HepG2 (cell line): Measurements from ENCODE around the gene FBXO9. TPM values are rescaled to one million over a fixed set of nuclear protein-coding genes. Genes with fewer than 3 reads are reported as not detected.

Experiments used
- CAMTA2 ChIP-seq: sonication (generic); formaldehyde crosslinking; IDR thresholded peaks from 2 replicates; pipeline ENCODE4 v1.4.0; 2020; ENCODE audit warnings: mild to moderate bottlenecking, missing genetic modification reagents, borderline replicate concordance
- NONO ChIP-seq, 2 experiments: fragments of 450-650 bp in 1 of 2; sonication (generic) in 1 of 2; formaldehyde crosslinking in 1 of 2; IDR thresholded peaks in 1 of 2; conservative IDR thresholded peaks in 1 of 2; 2 replicates each; pipeline versions ENCODE4 v1.6.1 to v1.8.0; 2017 to 2022; ENCODE audit warnings: mild to moderate bottlenecking in 1 of 2, missing genetic modification reagents in 1 of 2, moderate library complexity in 1 of 2
- RXRB ChIP-seq: IDR thresholded peaks from 2 replicates; pipeline ENCODE4 v1.6.1; 2016; ENCODE audit warnings: borderline replicate concordance, missing genetic modification reagents, missing compliant biosample characterization
- SSRP1 ChIP-seq: IDR thresholded peaks from 2 replicates; pipeline ENCODE4 v1.6.1; 2016; ENCODE audit warnings: control low read depth
- TARDBP ChIP-seq: sonication (generic); formaldehyde crosslinking; IDR thresholded peaks from 2 replicates; pipeline ENCODE4 v1.8.0; 2022; ENCODE audit warnings: mild to moderate bottlenecking, missing genetic modification reagents
- TSC22D2 ChIP-seq: sonication (generic); formaldehyde crosslinking; IDR thresholded peaks from 2 replicates; pipeline ENCODE4 v1.5.1; 2020; ENCODE audit warnings: missing genetic modification reagents, mild to moderate bottlenecking, borderline replicate concordance
- ZBTB33 ChIP-seq: sonication (generic); formaldehyde crosslinking; IDR thresholded peaks from 2 replicates; pipeline ENCODE4 v1.4.0; 2020; ENCODE audit warnings: missing genetic modification reagents
- ZNF280D ChIP-seq: sonication (generic); formaldehyde crosslinking; IDR thresholded peaks from 2 replicates; pipeline ENCODE4 v1.5.1; 2020; ENCODE audit warnings: mild to moderate bottlenecking, missing genetic modification reagents
- ZNF362 ChIP-seq: sonication (generic); formaldehyde crosslinking; IDR thresholded peaks from 2 replicates; pipeline ENCODE4 v1.4.0; 2020; ENCODE audit warnings: missing genetic modification reagents, mild to moderate bottlenecking, borderline replicate concordance
- ZNF574 ChIP-seq: sonication (generic); formaldehyde crosslinking; IDR thresholded peaks from 2 replicates; pipeline ENCODE4 v1.4.0; 2020; ENCODE audit warnings: missing genetic modification reagents
- ZNF607 ChIP-seq: sonication (generic); formaldehyde crosslinking; IDR thresholded peaks from 2 replicates; pipeline ENCODE4 v1.5.1; 2020; ENCODE audit warnings: missing genetic modification reagents, mild to moderate bottlenecking, borderline replicate concordance
- ZNF720 ChIP-seq: sonication (generic); formaldehyde crosslinking; IDR thresholded peaks from 2 replicates; pipeline ENCODE4 v1.4.0; 2020; ENCODE audit warnings: missing genetic modification reagents
- polyA plus RNA-seq, 8 experiments: library from polyadenylated mRNA; depleted of rRNA in 3 of 8; stranded (reverse) in 7 of 8; unstranded in 1 of 8; fragments of >200 nt; fragmentation: Illumina TruSeq in 4 of 8; extraction: Trizol in 4 of 8; gene quantifications; 2 replicates each; pipeline versions ENCODE4 v1.2.1 to v1.2.3, GENCODE V29; 2011 to 2016; ENCODE audit warnings: low read depth in 4 of 8, missing spikeins in 1 of 8, mixed read lengths in 1 of 8; ENCODE audit not compliant: insufficient read depth in 1 of 8
- total RNA-seq, 5 experiments: library from RNA; depleted of rRNA; stranded (reverse); fragments of >200 nt; fragmentation: Illumina TruSeq; extraction: Trizol; gene quantifications; 2 replicates each; pipeline ENCODE4 v1.2.3, GENCODE V29; 2016; ENCODE audit warnings: low read depth in 1 of 5
- TF ChIP-seq, protein P1 (sequence below): sonication (generic); formaldehyde crosslinking; IDR thresholded peaks from 2 replicates; pipeline ENCODE4; 2020; ENCODE audit warnings: missing genetic modification reagents, mild to moderate bottlenecking, borderline replicate concordance

The FBXO9 gene
- total and polyA plus RNA-seq, 2 of the 13 experiments (the other 11 are each of a cell fraction or from before 2014, with no cell fraction given): 64.3 to 98.4 TPM

DNA sequence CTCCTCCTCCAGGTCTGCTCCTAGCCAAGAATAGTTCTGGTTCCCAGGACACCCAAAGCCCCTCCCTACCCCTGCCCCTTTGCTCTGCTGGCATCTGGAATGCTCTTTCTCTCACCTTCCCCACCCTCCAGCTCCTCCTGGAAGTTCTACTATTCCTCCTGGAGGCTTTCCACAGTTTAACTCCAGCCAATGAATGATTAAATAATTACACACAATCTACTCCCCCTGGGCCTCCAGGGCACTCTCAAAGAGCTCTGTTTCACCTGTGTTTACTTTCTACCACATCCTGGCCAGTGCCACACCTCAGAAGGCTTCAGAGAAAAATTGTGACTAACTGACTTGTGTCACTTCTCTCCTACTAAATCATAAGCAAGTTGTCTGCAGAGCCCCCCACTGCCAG lies 47.2 kb downstream of the FBXO9 start (continued):
- no peak for TF ChIP-seq ZNF607
- TF ChIP-seq TARDBP (CRISPR knock-in tag): 0 out of 2 replicates have a peak, but pooled peaks have one; percentile 30
- no peak for TF ChIP-seq TSC22D2
- TF ChIP-seq RXRB (CRISPR knock-in tag): peak; percentile 52; the same call in 1 of the 2 replicates
- TF ChIP-seq CAMTA2 (CRISPR knock-in tag): no peak
- TF ChIP-seq ZBTB33: no peak
- TF ChIP-seq, protein P1, sequence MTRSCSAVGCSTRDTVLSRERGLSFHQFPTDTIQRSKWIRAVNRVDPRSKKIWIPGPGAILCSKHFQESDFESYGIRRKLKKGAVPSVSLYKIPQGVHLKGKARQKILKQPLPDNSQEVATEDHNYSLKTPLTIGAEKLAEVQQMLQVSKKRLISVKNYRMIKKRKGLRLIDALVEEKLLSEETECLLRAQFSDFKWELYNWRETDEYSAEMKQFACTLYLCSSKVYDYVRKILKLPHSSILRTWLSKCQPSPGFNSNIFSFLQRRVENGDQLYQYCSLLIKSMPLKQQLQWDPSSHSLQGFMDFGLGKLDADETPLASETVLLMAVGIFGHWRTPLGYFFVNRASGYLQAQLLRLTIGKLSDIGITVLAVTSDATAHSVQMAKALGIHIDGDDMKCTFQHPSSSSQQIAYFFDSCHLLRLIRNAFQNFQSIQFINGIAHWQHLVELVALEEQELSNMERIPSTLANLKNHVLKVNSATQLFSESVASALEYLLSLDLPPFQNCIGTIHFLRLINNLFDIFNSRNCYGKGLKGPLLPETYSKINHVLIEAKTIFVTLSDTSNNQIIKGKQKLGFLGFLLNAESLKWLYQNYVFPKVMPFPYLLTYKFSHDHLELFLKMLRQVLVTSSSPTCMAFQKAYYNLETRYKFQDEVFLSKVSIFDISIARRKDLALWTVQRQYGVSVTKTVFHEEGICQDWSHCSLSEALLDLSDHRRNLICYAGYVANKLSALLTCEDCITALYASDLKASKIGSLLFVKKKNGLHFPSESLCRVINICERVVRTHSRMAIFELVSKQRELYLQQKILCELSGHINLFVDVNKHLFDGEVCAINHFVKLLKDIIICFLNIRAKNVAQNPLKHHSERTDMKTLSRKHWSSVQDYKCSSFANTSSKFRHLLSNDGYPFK (CRISPR knock-in tag): no peak
- no peak for TF ChIP-seq ZNF574 (CRISPR knock-in tag)
- no peak for TF ChIP-seq ZNF720 (CRISPR knock-in tag)
- TF ChIP-seq ZNF362 (CRISPR knock-in tag): no peak
- no peak for TF ChIP-seq SSRP1 (CRISPR knock-in tag)
- TF ChIP-seq ZNF280D (CRISPR knock-in tag): no peak
- no peak for TF ChIP-seq NONO (IDR thresholded peaks at IDR 0.05)
- no peak for TF ChIP-seq NONO (CRISPR knock-in tag; conservative IDR thresholded peaks at IDR 0.05)
